Thyroid gland (tissue), 4 donors: ENCODE results near the gene GTPBP4. TPM values are rescaled to one million over a fixed set of nuclear protein-coding genes. Genes with fewer than 3 reads are reported as not detected.
A peak's percentile ranks its signal among the peaks of the same experiment; 100 is the strongest.

Experiments used
- DNase-seq, 2 donors: peaks; one replicate each; pipeline ENCODE4 v3.0.0-alpha.2; 2019
- H3K27ac ChIP-seq, 3 donors: fragments of 200-600 bp; sonication (generic); 1 replicate in 2 of 3; 2 replicates in 1 of 3; pipeline ENCODE4 v1.5.1; 2016 to 2019; ENCODE audit warnings: mild to moderate bottlenecking in 1 of 3, moderate library complexity in 1 of 3
- H3K27me3 ChIP-seq: fragments of 200-600 bp; sonication (generic); one replicate; pipeline ENCODE4 v1.5.1; 2019
- H3K36me3 ChIP-seq, 2 donors: fragments of 200-600 bp; sonication (generic); one replicate each; pipeline ENCODE4 v1.5.1; 2016 to 2019
- H3K4me1 ChIP-seq, 2 donors: fragments of 200-600 bp; sonication (generic); one replicate each; pipeline ENCODE4 v1.5.1; 2017 to 2019
- H3K4me3 ChIP-seq, 3 donors: fragments of 200-600 bp; sonication (generic); replicated peaks in 1 of 3; 1 replicate in 2 of 3; 2 replicates in 1 of 3; pipeline ENCODE4 v1.5.1; 2016; ENCODE audit warnings: mild to moderate bottlenecking in 1 of 3
- H3K9me3 ChIP-seq: fragments of 200-600 bp; sonication (generic); one replicate; pipeline ENCODE4 v1.5.1; 2017
- POLR2A ChIP-seq, 2 donors: fragments of 450-650 bp; IDR thresholded peaks; one replicate each; pipeline ENCODE4 v1.6.1; 2017; ENCODE audit warnings: antibody characterized with exemption in 2 of 2, mild to moderate bottlenecking in 2 of 2, moderate library complexity in 1 of 2
- WGBS, 2 donors: methylation state at CpG; one replicate each; pipeline ENCODE4 v1.1.5; 2017; 5-methylcytosine and 5-hydroxymethylcytosine counted together
- intact Hi-C: fragments of 100-400 bp; cut with DNase I; formaldehyde crosslinking; loops from one replicate; pipeline ENCODE4 v1.15.1; 2023
- total RNA-seq, 4 donors: library from RNA; depleted of rRNA; stranded (reverse); fragments of >200 nt; gene quantifications; one replicate each; pipeline ENCODE4 v1.2.3, GENCODE V29; 2016
- TF ChIP-seq, protein P1 (sequence below), 6 experiments: fragments of 200-600 bp in 3 of 6; fragments of 450-650 bp in 3 of 6; sonication (generic) in 3 of 6; IDR thresholded peaks; one replicate each; pipeline ENCODE4 v1.5.1; 2016 to 2019; ENCODE audit warnings: antibody characterized with exemption in 6 of 6, mild to moderate bottlenecking in 2 of 6, inconsistent platforms in 1 of 6, moderate library complexity in 1 of 6

The GTPBP4 gene
- total RNA-seq, 4 donors from 2014 or later: 12.0 to 24.6 (median 19.8) TPM

- TF ChIP-seq POLR2A (IDR thresholded peaks at IDR 0.05): no peak
- TF ChIP-seq, protein P1, sequence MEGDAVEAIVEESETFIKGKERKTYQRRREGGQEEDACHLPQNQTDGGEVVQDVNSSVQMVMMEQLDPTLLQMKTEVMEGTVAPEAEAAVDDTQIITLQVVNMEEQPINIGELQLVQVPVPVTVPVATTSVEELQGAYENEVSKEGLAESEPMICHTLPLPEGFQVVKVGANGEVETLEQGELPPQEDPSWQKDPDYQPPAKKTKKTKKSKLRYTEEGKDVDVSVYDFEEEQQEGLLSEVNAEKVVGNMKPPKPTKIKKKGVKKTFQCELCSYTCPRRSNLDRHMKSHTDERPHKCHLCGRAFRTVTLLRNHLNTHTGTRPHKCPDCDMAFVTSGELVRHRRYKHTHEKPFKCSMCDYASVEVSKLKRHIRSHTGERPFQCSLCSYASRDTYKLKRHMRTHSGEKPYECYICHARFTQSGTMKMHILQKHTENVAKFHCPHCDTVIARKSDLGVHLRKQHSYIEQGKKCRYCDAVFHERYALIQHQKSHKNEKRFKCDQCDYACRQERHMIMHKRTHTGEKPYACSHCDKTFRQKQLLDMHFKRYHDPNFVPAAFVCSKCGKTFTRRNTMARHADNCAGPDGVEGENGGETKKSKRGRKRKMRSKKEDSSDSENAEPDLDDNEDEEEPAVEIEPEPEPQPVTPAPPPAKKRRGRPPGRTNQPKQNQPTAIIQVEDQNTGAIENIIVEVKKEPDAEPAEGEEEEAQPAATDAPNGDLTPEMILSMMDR (IDR thresholded peaks at IDR 0.05): no peak
- H3K36me3 ChIP-seq: no peaks in the 10 kb centered on the region
Measured at GRCh38 chr10:953836-954235, 34.4 kb upstream of the GTPBP4 start.

GRCh38 chr10:954396-954795 lies 33.8 kb upstream of the GTPBP4 start:
- intact Hi-C loops: no loop called here
- Histone ChIP-seq H3K27me3 (no peaks in the 10 kb centered on the region), H3K4me1 (peaks cover 9 to 10% of the 10 kb centered on the region in 2 donors), H3K4me3 (no peak overlapping the region), H3K9me3 (no peaks in the 10 kb centered on the region), H3K27ac (no peak overlapping the region), H3K36me3 (no peaks in the 10 kb centered on the region)
- 93 to 96% methylated on average over 21 of the region's 21 CpGs for WGBS, 2 donors
- no peak for TF ChIP-seq POLR2A (IDR thresholded peaks at IDR 0.05)
- TF ChIP-seq, protein P1 (IDR thresholded peaks at IDR 0.05): no peak
- no peak for DNase-seq

More at GRCh38 chr10:953836-954235, 34.4 kb upstream of the GTPBP4 start:
- H3K4me3 ChIP-seq: no peak overlapping the region
- 97 to 98% methylated on average over 10 to 11 of the region's 11 CpGs for WGBS, 2 donors
- no peak overlapping the region for H3K27ac ChIP-seq
- no peaks in the 10 kb centered on the region for H3K27me3 ChIP-seq
- DNase-seq: no peak
- no peaks in the 10 kb centered on the region for H3K9me3 ChIP-seq
- H3K4me1 ChIP-seq: peaks cover 9 to 10% of the 10 kb centered on the region in 2 donors
- intact Hi-C loops: no loop called here

DNA sequence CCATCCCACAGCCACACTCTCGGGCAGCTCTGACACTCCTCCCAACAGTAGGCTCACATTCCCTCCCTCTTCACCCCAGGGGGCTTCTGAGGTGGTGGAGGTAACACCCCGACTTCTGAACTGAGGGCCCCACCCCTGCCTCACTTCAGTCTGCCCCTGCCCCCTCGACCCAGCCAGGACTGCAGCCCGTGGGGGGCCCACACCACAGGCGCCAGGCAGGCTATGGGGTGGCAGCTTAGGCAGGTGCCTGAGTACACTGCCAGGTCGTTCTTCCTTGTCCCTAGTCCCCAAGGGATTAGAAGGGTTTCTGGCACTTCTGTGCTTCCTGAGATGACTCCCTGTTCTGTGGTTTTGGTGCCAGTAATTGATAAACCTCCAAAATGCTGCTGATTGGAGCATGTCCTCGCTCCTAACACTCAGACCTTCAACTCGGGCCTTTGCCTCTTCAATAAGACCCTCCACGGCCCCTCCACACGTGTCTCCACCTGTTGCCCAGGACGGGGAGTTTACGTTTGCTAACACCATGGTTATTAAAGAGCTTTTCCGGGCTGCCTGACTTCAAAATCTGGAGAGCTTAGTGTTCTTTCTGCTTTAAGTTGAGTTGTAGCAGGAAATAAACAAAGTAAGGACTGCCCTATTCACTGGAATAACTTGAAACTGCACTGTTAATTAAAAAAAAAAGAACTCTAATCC lies 33.0 kb upstream of the GTPBP4 start:
- no peaks in the 10 kb centered on the region for H3K36me3 ChIP-seq
- 27 to 30% methylated on average over 12 to 13 of the region's 13 CpGs for WGBS, 2 donors
- no peaks in the 10 kb centered on the region for H3K9me3 ChIP-seq
- no peak overlapping the region for H3K4me3 ChIP-seq
- peak overlapping the region in 2 of 3 donors; percentile 38 to 41 for H3K27ac ChIP-seq
- DNase-seq: peak; percentile 25 to 31
- TF ChIP-seq, protein P1 (IDR thresholded peaks at IDR 0.05): no peak
- no peak for TF ChIP-seq POLR2A (IDR thresholded peaks at IDR 0.05)
- H3K4me1 ChIP-seq: peaks cover 9 to 10% of the 10 kb centered on the region in 2 donors
- intact Hi-C loops: no loop called here
- H3K27me3 ChIP-seq: no peaks in the 10 kb centered on the region

DNA sequence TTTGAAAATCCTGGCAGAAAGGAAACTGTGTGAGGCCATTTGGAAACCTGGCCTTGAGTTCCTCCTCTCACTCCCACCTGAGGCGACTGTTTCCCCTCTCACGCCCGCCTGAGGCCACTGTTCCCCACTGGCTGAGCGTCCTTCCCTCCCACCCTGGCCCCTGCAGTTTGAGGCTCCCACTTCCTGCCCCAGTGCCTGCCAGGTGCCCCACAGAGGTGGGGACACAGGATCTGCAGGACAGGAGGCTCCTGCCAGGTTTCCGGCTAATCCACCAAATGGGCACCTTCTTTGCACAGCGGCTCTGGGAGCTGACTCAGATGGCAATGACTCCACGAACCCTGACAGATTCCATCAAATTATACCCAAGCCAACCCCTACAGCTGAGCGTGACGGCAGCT lies 32.4 kb upstream of the GTPBP4 start:
- DNase-seq: no peak

GRCh38 chr10:958106-958505 lies 30.1 kb upstream of the GTPBP4 start:
- Histone ChIP-seq H3K27me3 (no peaks in the 10 kb centered on the region), H3K4me3 (no peak overlapping the region), H3K9me3 (no peaks in the 10 kb centered on the region), H3K4me1 (peaks cover 9 to 10% of the 10 kb centered on the region in 2 donors), H3K27ac (no peak overlapping the region), H3K36me3 (no peaks in the 10 kb centered on the region)
- no peak for DNase-seq
- 90 to 99% methylated on average over 9 of the region's 9 CpGs for WGBS, 2 donors
- TF ChIP-seq, protein P1 (IDR thresholded peaks at IDR 0.05): no peak
- TF ChIP-seq POLR2A (IDR thresholded peaks at IDR 0.05): no peak
- intact Hi-C loops: no loop called here

More for the DNA sequence above, 32.4 kb upstream of the GTPBP4 start:
- no peaks in the 10 kb centered on the region for H3K9me3 ChIP-seq
- WGBS, 2 donors: 77 to 80% methylated on average over 9 of the region's 9 CpGs
- peak overlapping the region in 2 of 3 donors; percentile 38 to 41 for H3K27ac ChIP-seq
- TF ChIP-seq, protein P1 (IDR thresholded peaks at IDR 0.05): no peak
- TF ChIP-seq POLR2A (IDR thresholded peaks at IDR 0.05): no peak
- intact Hi-C loops: no loop called here
- H3K27me3 ChIP-seq: no peaks in the 10 kb centered on the region
- H3K4me3 ChIP-seq: no peak overlapping the region
- H3K36me3 ChIP-seq: no peaks in the 10 kb centered on the region
- H3K4me1 ChIP-seq: peaks cover 9 to 10% of the 10 kb centered on the region in 2 donors
